Erythroblast (primary cell): Measurements from ENCODE around the gene EFNA2.

ENCODE experiments used
- DNase-seq, 2 experiments: peaks; one replicate each; lab custom pipeline; 2025; lab: John Stamatoyannopoulos, UW
- GATA1 ChIP-seq: IDR thresholded peaks from 2 replicates; pipeline ENCODE4 v1.6.1; 2011; ENCODE audit warnings: low read depth, mild to moderate bottlenecking, control low read depth, low read length, moderate library complexity
- POLR2A ChIP-seq: IDR thresholded peaks from 2 replicates; pipeline ENCODE4 v1.6.1; 2011; ENCODE audit warnings: mild to moderate bottlenecking, low read length

The EFNA2 gene

GRCh38 chr19:1268226-1269064 is 17.2 kb upstream of the EFNA2 start:
- TF ChIP-seq POLR2A (no peak), GATA1 (no peak)
- DNase-seq = no peak

DNA sequence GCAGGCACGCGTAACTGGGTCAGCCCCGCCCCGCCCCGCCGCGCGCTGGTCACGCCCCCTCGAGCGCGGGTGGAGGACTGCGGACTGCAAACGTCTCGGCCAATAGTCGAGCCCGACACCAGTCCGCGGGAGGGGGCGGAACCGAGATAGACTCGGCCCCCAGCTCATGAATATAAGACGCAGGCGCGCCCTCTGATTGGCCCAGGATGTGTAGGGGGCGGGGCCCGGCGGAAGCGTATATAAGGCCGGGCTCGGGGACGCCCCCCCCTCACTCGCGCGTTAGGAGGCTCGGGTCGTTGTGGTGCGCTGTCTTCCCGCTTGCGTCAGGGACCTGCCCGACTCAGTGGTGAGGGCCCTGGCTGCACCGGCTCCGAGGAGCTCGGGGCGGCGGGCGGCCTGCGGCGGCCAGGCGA is 16.6 kb upstream of the EFNA2 start, which contains the start of gene CIRBP:
Gene CIRBP (plus strand): TSS at position 268 of the 413 bp plus-strand sequence. CDS start 1,602 bp downstream, outside the sequence.
- TF ChIP-seq GATA1 = no peak
- peak; percentile 98 for TF ChIP-seq POLR2A
- DNase-seq = peak; percentile 100

DNA sequence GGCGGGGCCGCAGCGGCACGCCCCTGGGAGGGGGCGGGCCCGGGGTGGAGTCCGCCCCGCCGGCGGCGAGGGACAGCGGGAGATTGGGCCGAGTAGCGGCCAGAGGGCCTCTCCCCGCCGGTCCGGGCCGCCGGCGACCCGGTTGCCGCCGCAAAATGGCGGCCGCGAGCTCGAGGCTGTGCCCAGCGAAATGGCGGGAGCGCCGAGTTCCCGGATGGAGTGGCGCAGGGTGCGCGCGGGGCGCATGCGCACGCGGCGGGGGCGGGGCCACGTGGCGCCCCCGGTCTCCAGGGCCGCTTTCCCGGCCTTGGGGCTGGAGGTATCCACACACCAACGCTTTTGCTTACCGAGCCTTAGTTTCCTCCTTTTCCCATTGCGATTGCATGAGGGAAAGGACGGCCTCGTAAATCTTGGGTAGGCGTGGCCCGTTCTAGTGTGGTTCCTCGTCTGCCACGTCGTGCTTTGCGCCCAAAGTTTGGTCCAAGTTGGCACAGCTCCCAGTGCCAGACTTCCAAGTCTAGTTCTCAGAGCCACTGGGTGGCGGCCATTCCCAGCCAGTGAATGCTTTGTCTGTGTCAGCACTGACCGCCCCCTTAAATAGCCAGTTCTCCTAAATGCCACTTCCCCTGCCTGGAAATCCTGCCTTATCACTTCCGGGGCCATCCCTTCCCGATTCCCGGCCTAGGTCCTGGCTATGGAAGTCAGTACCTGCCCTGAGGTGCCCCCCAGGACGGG is 16.0 kb upstream of the EFNA2 start:
- TF ChIP-seq POLR2A (peak; percentile 91), GATA1 (no peak)
- peak; percentile 91 to 95 for DNase-seq

DNA sequence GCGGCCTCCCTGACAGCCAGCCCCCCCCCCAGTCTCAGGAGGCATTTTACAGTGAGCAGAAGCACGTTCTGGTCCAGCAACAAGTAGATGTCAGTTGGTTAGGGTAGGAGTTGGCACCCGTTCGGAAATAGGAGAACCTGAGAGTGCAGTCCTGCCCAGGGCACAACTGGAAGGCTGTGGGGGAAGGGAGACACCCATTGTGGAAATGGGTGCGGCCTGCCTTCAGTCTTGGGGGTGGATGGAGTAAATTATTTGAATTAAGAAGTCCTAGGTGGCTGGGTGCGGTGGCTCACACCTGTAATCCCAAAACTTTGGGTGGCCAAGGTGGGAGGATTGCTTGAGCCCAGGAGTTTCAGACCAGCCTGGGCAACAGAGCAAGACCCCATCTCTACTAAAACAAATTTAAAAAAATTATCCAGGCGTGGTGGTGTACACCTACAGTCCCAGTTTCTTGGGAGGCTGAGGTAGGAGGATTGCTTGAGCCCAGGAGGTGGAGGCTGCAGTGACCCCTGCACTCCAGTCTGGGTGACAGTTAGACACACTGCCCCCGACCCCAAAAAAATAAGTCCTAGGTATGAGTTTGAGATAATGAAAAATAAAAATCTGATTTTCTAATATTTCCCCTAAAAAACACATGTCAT is 15.3 kb upstream of the EFNA2 start:
- DNase-seq = peak; percentile 66 to 68
- TF ChIP-seq GATA1 (no peak), POLR2A (no peak)

DNA sequence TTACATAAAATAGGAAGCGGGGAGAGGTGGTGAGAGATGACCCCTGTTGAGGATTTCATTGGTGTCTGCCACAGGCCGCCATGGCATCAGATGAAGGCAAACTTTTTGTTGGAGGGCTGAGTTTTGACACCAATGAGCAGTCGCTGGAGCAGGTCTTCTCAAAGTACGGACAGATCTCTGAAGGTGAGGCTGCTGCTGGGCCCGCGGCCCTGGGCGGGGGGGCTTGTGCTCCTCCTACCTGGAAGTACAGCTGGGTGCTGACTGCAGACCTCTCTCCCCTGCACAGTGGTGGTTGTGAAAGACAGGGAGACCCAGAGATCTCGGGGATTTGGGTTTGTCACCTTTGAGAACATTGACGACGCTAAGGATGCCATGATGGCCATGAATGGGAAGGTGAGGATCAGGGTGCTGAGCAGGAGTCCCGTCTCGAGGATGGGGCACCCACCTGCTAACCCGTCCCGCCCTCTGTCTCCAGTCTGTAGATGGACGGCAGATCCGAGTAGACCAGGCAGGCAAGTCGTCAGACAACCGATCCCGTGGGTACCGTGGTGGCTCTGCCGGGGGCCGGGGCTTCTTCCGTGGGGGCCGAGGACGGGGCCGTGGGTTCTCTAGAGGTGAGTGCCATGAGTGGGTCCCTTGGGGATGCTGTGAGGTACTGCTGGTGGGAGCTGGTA is 14.7 kb upstream of the EFNA2 start:
- no peak for DNase-seq
- TF ChIP-seq GATA1 = no peak
- TF ChIP-seq POLR2A = no peak

GRCh38 chr19:1271528-1272422 is 13.9 kb upstream of the EFNA2 start:
- DNase-seq = no peak
- no peak for TF ChIP-seq GATA1
- no peak for TF ChIP-seq POLR2A

- TF ChIP-seq GATA1 (no peak), POLR2A (no peak)
- DNase-seq = no peak
Measured at GRCh38 chr19:1272423-1273262, 13.0 kb upstream of the EFNA2 start.

GRCh38 chr19:1273263-1274041 is 12.2 kb upstream of the EFNA2 start:
- no peak for DNase-seq

DNA sequence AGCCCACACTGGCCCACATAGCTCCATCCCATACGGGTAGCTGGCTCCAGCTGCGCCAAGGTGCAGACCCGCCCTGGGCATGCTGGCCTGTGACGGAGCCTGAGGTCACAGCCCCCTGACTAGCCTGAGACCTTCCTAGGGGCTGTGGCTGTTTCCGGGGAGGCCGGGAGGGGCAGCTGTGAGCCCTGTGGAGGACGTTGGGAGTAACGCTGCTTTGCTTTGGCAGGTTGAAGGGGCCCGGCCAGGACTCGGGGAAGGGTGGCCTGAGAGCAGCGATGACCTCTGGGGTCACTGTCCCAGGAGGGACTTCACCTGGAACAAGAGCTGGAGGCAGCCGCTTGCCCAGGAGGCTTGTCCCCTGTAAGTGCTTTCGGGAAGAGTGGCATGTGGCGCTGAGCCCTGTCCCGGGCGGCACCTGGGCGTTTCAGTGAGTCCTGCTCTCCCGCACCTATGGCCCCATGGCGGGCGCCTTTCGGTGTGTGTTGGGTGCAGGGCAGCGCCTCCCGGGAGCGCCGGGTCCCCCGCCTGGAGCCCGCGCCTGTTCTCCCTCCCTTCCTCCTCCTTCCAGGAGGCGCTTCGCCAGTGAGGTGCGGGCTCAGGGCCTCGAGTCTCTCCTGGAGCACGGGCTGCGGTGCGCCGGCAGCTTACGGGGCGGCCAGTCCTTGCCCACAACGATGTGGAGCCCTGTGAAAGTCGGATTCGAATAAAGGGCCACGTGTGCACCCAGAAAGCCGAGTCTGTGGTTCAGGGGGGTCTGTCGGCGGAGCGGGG is 11.4 kb upstream of the EFNA2 start:
- no peak for DNase-seq
- TF ChIP-seq GATA1 = no peak
- TF ChIP-seq POLR2A = no peak

More at GRCh38 chr19:1273263-1274041, 12.2 kb upstream of the EFNA2 start:
- TF ChIP-seq POLR2A (no peak), GATA1 (no peak)

DNA sequence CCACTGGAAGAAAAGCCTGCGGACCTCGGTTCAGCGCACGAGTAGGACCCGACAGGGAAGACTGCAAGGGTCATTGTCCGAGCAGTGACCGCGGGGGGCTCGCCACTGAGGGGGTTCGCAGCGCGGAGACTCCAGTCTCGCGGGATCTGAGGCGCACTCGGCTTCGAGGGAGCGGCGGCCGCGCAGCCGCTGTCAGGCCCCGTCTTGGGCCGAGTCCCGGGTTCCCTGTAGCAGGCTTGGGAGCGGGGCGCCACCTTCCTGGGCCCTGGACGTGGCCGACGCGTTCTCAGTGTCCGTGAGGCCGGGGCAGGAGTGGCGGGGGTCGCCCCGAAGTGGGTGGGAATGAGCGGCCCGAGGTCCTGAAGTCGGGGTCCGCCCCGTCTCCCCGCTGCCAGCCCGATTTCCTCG is 10.8 kb upstream of the EFNA2 start:
- DNase-seq = no peak
- TF ChIP-seq POLR2A = no peak
- TF ChIP-seq GATA1 = no peak
